Loucy (cell line): ENCODE results near the gene SH3GLB1.

Experiments used
- CTCF ChIP-seq: fragments of 200-600 bp; sonication (generic); conservative IDR thresholded peaks from 2 replicates; pipeline ENCODE4 v1.5.1; 2014; ENCODE audit warnings: mild to moderate bottlenecking, antibody characterized with exemption, low read length
- EZH2phosphoT487 ChIP-seq: fragments of 200-600 bp; IDR thresholded peaks from 2 replicates; pipeline ENCODE4 v1.6.1; 2018; ENCODE audit warnings: antibody characterized with exemption, mild to moderate bottlenecking, moderate library complexity, borderline replicate concordance

GRCh38 chr1:86748622-86749373, 44.4 kb downstream of the SH3GLB1 start:
- TF ChIP-seq CTCF: no peak
- no peak for TF ChIP-seq EZH2phosphoT487
